HG02981 (cell line): ENCODE data around the gene WDR72.
"Not testable (repeated sequence)": the region's sequence is repeated elsewhere in the genome, so short reads cannot be mapped to it uniquely, and the experiment has no call there.

Source experiments
- ATAC-seq: cut with Tn5 transposase; IDR thresholded peaks from one replicate; pipeline ENCODE4 v1.9.1; 2021; ENCODE audit warnings: mild to moderate bottlenecking, moderate library complexity; ENCODE audit not compliant: unreplicated experiment

Gene WDR72

DNA sequence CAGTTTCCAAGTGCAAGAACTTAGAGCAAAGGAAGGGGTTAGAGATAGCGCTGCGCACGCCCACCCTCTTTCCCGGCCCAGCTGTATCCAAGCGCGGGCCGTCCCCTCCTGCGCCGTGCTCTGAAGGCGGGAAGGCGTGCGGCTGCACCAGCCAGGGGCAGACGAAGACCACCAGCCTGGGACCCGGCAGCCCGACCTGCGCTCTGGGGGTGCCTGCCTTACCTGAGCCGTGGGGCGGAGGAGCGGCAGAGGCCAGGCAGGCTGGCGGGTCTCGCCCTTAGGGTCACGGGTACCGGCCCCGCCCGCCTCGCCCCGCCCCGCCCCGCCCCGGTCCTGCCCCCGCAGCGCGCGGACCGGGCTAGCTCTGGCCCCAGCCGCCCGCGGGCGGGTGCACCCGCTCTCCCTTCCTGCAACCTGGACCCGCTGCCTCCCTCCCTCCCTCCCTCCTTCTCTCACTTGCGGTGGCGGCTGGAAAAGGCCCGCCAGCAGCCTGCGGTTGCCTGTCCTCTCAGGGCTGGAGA lies at the start of gene WDR72:
Gene WDR72 (minus strand): TSS at position 253 of the 521 bp plus-strand sequence. CDS start 26,514 bp downstream, outside the sequence.
- no peak for ATAC-seq

GRCh38 chr15:53808058-53808706 lies 48.7 kb upstream of the WDR72 start:
- ATAC-seq = no peak

DNA sequence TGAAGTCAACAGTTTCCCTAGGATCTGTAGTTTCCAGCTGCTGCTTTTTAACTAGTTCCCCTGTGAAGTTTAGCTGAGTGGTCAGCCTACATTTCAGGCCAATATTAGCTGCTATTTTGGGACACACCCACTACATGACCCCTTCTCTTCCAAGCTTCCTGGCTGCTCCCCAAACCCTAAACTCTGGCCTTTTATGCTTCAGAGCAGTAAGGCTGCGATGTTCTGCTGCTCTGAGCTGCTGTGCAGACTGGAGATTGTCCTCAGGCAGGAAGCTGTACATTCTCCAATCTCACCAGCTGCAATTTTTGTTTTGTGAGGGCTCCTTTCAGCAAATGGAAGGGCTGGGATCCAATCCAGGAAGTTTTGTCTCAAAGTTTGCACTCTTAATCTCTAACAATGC lies 48.0 kb upstream of the WDR72 start:
- ATAC-seq = no peak

DNA sequence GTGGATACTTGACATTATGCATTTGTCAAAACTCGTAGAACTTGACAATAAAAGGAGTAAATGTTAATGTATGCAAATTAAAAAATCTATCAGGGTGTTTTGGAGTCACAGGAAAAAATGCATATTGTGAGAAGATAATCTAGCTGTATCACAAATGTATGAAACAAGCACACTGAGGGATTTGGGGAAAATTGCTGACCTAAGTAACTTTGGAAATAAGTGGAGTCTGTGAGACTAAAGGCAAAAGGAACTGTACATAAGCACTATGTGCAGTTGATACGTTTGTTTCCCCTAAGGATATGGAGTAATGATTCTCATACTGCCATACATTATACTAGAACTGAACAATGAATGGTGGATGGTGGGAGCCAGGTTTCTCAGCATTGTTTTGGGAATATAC lies 43.2 kb upstream of the WDR72 start:
- ATAC-seq = no peak

DNA sequence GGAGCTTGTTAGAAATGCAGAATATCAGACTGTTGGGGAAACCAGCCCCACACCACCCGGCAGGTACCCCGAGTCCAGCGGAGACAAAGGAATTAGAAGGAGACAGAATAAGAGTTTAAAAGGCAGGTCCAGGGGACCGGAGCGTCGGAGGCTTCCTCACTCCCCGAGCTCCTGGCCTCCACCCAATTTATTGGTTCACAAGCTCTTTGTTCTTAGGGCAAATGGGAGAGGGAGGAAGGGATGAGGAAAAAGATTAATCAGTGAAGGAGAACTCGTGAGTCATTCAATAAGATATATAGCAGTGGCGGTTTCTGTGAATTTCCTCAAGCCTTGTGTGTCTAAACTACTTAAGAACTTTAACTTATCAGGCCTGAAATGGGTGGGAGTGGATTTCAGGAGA lies 32.1 kb upstream of the WDR72 start:
- ATAC-seq = no peak

- no peak for ATAC-seq
Observed at GRCh38 chr15:53789654-53790375, 30.4 kb upstream of the WDR72 start.

DNA sequence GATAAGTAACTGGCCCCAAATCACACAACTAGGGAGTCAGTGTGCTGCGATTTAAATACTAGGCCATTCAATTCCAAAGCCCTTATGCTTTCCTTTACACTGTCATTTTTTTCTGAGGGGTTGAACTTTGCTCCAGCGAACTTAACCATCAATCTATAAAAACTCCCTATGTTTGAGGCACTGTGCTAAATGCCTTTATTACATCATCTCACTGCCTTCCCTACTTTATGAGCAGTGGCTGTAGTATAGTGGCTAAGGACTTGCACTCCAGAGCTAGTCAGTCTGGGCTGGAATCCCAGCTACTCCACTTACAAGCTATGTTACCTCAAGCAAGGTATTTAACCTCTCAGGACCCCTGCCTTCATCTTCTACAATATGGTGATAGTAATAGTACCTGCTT lies 26.9 kb upstream of the WDR72 start:
- no peak for ATAC-seq

GRCh38 chr15:53785241-53785640 lies 25.8 kb upstream of the WDR72 start:
- ATAC-seq = not testable (repeated sequence)

DNA sequence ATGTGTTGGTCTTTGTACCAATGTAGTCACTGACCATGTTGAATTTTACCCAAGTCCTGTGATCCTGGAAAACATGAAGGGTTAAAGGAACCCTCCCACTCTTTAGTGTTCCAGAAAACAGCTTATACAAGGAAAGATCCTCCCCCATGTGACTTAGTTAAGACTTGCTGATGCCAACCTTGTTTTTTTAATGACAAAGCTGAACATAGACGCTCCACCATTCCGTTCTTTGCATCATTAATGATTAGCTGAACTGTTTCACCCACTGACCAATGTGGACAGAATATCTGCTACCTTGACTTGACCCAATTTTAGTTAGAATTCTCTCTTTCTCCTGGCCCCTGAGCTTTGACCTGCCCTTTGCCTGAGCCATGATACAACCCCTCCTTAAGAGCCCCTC lies 3.5 kb upstream of the WDR72 start:
- no peak for ATAC-seq

- no peak for ATAC-seq
Observed at GRCh38 chr15:53758412-53758811, 1.1 kb downstream of the WDR72 start.

- no peak for ATAC-seq
Observed at GRCh38 chr15:53757906-53758305, 1.6 kb downstream of the WDR72 start.

DNA sequence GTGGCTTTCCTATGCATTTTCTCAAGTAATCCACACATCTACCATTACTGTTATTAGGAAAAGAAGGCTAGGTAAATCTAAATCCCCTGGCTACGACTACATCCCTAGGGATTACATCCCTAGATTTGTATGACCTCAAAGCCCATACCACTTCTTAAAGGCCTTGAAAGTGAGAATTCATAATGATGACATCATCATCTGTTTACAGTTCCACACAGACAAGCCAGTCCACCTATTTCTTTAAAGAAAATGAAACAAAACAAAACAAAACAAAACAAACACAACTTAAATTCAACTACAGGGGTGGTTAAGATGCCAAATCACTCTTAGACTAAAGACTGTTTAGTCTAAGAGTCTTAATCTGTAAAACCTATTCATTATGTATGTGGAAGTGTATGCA lies 5.7 kb downstream of the WDR72 start:
- no peak for ATAC-seq

DNA sequence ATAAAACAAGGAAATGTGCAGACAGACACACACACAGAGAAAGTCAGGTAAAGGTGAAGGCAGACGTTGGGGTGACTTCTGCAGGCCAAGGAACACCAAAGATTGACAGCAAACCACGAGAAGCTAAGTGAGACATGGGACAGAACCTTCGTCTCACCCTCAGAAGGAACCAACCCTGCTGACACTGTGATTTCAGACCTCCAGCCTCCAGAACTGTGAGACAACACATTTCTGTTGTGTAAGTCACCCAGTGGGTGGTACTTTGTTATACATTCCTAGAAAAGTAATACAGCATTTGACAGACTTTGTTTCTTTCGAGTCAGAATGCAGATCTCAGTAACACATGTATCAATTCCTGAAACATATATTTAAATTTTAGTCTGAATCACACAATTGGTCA lies 7.1 kb downstream of the WDR72 start:
- no peak for ATAC-seq

DNA sequence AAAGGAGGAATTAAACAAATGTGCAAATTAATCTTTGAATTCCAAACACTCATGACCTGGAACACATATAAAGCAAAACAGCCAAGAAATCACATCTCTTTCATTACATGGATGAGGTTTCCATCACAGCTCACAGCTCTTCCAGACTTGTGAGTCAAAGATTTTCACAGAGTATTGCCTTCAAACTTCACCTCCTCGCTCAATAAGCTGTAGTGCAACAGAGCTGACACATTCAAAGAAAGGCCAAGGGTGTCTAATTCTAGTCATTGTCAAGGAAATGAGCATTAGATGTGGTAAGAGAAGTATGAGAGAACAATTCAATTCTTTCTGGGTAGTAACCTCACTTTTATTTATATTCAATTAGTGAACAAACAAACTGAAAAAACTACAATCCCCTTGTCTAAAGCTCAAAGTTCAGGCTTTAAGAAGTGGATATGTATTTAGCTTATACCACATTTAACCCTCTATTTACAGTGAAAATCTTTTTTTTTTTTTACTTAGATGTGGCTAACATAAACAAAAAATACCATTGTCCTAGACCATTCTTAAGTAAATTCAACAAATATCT lies 11.9 kb downstream of the WDR72 start:
- no peak for ATAC-seq

- ATAC-seq = no peak
Observed at GRCh38 chr15:53746101-53746500, 13.4 kb downstream of the WDR72 start.

DNA sequence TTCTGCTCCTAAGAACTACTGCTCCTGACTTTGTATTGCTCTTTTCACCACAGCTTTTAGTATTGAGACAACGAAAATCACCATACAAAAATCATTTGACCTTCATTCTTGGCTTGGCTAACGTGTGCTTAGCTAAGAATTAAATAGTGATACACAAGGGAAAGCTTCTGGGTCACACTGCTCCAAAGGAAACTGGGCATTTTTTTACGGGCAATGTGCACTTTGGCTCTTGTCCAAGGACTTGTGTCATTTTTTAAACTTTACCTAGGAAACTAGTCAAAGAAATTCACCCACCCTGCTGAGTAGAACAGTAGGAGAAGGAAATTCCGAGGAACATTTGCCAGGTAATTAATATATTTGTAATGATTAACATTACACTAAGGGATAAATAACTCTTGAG lies 19.8 kb downstream of the WDR72 start:
- no peak for ATAC-seq

DNA sequence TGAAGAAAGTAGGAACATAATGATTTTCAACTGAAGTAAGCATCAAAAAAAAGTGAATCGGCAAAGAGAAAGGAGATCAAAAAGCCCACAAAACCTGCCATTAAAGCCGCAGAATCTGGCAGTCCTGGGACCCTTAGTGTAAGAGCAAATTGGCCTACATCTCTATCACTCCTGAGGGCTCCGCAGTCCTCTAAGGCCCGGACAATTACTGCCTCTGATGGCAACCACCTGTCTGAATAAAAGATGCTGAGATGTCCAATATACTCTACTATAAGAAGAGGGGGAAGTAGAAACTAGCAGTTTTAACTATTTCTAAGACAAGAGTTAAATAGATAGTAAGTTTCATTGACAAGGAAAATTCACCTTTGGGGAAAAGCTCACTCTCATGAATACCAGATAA lies 20.3 kb downstream of the WDR72 start:
- no peak for ATAC-seq

- no peak for ATAC-seq
Observed at GRCh38 chr15:53721334-53722087, 38.0 kb downstream of the WDR72 start.

GRCh38 chr15:53716909-53717876 lies 42.3 kb downstream of the WDR72 start:
- ATAC-seq = no peak

DNA sequence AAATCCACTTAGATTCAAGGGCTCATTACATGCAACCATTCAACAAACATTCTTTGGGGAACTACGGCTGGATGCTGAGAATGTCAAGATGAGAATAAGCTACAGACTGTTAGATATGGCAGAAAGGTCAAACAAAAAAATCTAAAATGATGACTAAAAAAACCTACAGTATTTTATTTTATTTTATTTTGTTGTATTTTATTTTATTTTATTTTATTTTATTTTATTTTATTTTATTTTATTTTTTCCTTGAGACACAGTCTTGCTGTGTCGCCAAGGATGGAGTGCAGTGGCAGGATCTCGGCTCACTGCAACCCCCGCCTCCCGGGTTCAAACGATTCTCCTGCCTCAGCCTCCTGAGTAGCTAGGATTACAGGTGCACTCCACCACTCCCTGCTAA lies 46.2 kb downstream of the WDR72 start:
- ATAC-seq = no peak
